Kidney (tissue), 14 donors: ENCODE results near the gene UCK2. TPM values are rescaled to one million over a fixed set of nuclear protein-coding genes. Genes with fewer than 3 reads are reported as not detected.

Experiments
- DNase-seq, 5 donors: peaks; one replicate each; pipeline ENCODE4 v3.0.0-alpha.2; 2013 to 2020
- FAIRE-seq: peaks from 2 replicates; lab custom pipeline; 2012; peaks lifted over from hg19 to GRCh38; lab: Jason Lieb, UNC
- H3K27ac ChIP-seq, 2 donors: one replicate each; pipeline ENCODE4 v1.7.0; 2013; ENCODE audit warnings: low read depth in 2 of 2, low read length in 2 of 2, inconsistent platforms in 1 of 2
- H3K27me3 ChIP-seq: one replicate; pipeline ENCODE4 v1.7.1; 2013; ENCODE audit warnings: low read length, inconsistent platforms; ENCODE audit not compliant: control insufficient read depth, insufficient read depth
- H3K36me3 ChIP-seq, 3 donors: one replicate each; pipeline versions ENCODE4 v1.7.0 to v1.7.1; 2013; ENCODE audit warnings: low read length in 3 of 3, control low read depth in 1 of 3, inconsistent platforms in 1 of 3; ENCODE audit not compliant: insufficient read depth in 3 of 3, control insufficient read depth in 2 of 3
- H3K4me1 ChIP-seq, 3 donors: one replicate each; pipeline versions ENCODE4 v1.7.0 to v1.7.1; 2013; ENCODE audit warnings: low read length in 3 of 3, inconsistent platforms in 1 of 3, low read depth in 1 of 3; ENCODE audit not compliant: control insufficient read depth in 2 of 3, insufficient read depth in 2 of 3
- H3K4me3 ChIP-seq, 3 donors: one replicate each; pipeline versions ENCODE4 v1.7.0 to v1.8.1; 2013; ENCODE audit warnings: low read length in 3 of 3, control low read depth in 1 of 3, inconsistent platforms in 1 of 3
- H3K9ac ChIP-seq, 3 donors: one replicate each; pipeline versions ENCODE4 v1.7.0 to v1.7.1; 2013; ENCODE audit warnings: low read length in 3 of 3, control low read depth in 1 of 3, inconsistent platforms in 1 of 3
- H3K9me3 ChIP-seq, 3 donors: one replicate each; pipeline versions ENCODE4 v1.7.0 to v1.7.1; 2013; ENCODE audit warnings: low read length in 3 of 3, control low read depth in 1 of 3, inconsistent platforms in 1 of 3; ENCODE audit not compliant: control insufficient read depth in 2 of 3, insufficient read depth in 1 of 3
- CTCF ChIP-seq: IDR thresholded peaks from 3 replicates; pipeline ENCODE4 v1.5.1; 2012; ENCODE audit warnings: mild to moderate bottlenecking, moderate library complexity, borderline replicate concordance; ENCODE audit not compliant: insufficient read depth; ENCODE audit errors: extremely low read depth
- intact Hi-C: fragments of 100-400 bp; cut with DNase I; formaldehyde crosslinking; loops from one replicate; pipeline ENCODE4 v1.11.1; 2022
- polyA plus RNA-seq: library from polyadenylated mRNA; stranded (reverse); fragments of 350-450 nt; fragmentation: Illumina TruSeq; extraction: RNeasy Lipid Tissue Mini Kit (QIAGEN cat#74804); gene quantifications from one replicate; pipeline ENCODE4 v1.2.3, GENCODE V29; 2014; ENCODE audit warnings: low read depth, low replicate concordance; ENCODE audit not compliant: insufficient read depth
- total RNA-seq: library from RNA; stranded (reverse); fragmentation: NEBNext Ultra II Directional; extraction: Animal tissue kit (Norgen Biotek cat#: 25700); gene quantifications from one replicate; pipeline ENCODE4 v1.2.1, GENCODE V29; 2021
- donor health status: control.
- donor health status: control.
- donor health status: control.
- donor health status: control.
- donor health status: control.
- donor health status: DM: yes; HTN: yes; CAD: no.
- donor health status: Normal renal cell carcinoma (clear cell type).

Gene UCK2
- total and polyA plus RNA-seq, 2 donors from 2014 or later, result 8.2 to 18.7 TPM

GRCh38 chr1:165884009-165884689, 56.7 kb downstream of the UCK2 start:
- peaks cover 0 to 16% (median 7%) of the 10 kb centered on the region in 3 donors for H3K4me1 ChIP-seq
- DNase-seq, result no peak
- H3K9me3 ChIP-seq, result no peaks in the 10 kb centered on the region
- H3K27ac ChIP-seq, result no peak overlapping the region
- H3K27me3 ChIP-seq, result no peaks in the 10 kb centered on the region
- no peak for TF ChIP-seq CTCF
- no peak for FAIRE-seq
- H3K4me3 ChIP-seq, result no peak overlapping the region
- no peaks in the 10 kb centered on the region for H3K36me3 ChIP-seq
- H3K9ac ChIP-seq, result no peak overlapping the region
- intact Hi-C loops, result no loop called here

GRCh38 chr1:165884690-165885304, 57.4 kb downstream of the UCK2 start:
- no peak overlapping the region for H3K9ac ChIP-seq
- intact Hi-C loops, result no loop called here
- no peak for TF ChIP-seq CTCF
- no peaks in the 10 kb centered on the region for H3K36me3 ChIP-seq
- DNase-seq (no peak), FAIRE-seq (no peak)
- H3K4me3 ChIP-seq, result no peak overlapping the region
- no peak overlapping the region for H3K27ac ChIP-seq
- H3K27me3 ChIP-seq, result no peaks in the 10 kb centered on the region
- H3K9me3 ChIP-seq, result no peaks in the 10 kb centered on the region
- H3K4me1 ChIP-seq, result peaks cover 0 to 16% (median 7%) of the 10 kb centered on the region in 3 donors

GRCh38 chr1:165885305-165885694, 57.9 kb downstream of the UCK2 start:
- H3K27me3 ChIP-seq, result no peaks in the 10 kb centered on the region
- no peaks in the 10 kb centered on the region for H3K9me3 ChIP-seq
- H3K4me3 ChIP-seq, result no peak overlapping the region
- H3K9ac ChIP-seq, result no peak overlapping the region
- intact Hi-C loops, result no loop called here
- DNase-seq, result no peak
- no peak for TF ChIP-seq CTCF
- H3K27ac ChIP-seq, result no peak overlapping the region
- H3K36me3 ChIP-seq, result no peaks in the 10 kb centered on the region
- no peak for FAIRE-seq
- peaks cover 0 to 16% (median 7%) of the 10 kb centered on the region in 3 donors for H3K4me1 ChIP-seq
